D341Med (cell line): ENCODE measurements around the gene POLRMT.

Experiments used
- DNase-seq: peaks from one replicate; pipeline ENCODE4 v3.0.0; 2012; ENCODE audit warnings: low spot score

The POLRMT gene

DNA sequence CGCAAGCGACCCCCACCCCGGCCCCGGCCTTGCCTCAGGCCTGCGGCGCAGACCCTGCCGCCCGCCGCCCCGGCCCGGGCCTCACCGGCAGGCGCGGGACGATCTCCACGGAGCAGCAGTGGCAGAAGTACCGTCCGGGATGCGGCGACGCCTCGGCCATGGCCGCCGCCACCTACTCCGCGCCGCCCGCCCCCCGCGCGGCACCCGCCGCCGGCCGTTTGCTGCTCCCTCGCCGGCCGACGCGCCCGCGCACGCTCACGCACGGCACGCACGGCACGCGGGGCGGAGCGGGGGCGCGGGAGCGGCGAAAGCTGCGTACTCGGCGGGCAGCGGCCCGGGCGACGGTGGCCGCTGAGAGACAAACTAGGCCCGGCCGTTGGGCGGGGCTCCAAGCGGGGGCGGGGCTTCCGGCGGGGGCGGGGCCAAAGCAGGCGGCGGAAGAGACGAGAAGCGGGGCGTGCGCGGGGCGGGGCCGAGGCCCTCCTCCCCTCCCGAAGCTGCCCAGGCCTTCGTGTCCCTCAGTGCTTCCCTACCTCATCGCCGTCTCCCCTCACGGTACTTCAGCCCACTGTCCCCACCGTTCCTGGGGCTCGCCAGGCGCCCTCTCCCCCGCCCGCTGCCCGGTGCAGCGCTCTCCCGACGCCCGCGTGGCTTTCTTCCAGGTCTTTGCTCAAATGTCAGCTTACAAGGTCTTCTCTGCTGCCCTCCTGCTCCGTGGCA lies 29.8 kb upstream of the POLRMT start, which contains the start of gene RNF126:
RNF126 (minus strand) TSS at position 253 of the 720 bp plus-strand sequence; CDS start at position 160, 93 bp downstream.
- DNase-seq, result peak; percentile 98

DNA sequence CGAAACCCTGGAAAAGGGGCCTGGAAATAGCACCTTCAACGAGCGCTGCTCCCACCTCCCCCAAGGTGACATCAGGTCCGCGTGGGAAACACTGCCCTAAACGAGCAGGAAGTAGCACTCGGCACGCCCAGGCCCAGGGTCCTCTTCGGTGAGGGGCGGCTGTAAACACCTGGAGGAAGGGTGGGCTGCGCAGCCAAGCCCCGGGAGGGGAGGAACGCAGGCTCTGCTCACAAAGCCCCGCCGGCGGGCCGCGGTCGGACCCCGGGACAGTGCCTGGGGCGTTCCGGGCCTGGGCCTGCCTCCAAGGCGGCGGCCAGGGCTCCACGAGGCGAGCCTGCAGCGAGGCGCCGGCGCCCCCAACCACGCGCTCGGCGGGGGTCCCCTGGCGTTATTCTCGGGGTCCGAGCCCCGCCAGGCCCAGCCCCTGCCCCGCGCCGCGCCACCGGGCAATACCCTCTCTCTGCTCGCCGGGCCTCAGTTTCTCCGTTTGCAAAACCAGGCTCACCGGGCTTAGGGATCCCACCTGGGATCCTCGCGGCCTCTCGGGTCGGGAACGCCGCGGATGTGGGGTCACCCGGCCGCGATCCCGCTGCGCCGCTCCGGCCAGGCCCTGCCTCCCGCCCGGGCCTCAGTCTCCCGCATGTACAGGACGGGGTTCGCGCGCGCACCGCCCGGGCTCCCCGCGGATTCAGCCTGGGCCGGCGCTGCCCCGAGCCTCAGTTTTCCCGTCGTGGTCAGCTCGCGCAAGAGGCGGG lies 29.0 kb upstream of the POLRMT start:
- DNase-seq, result peak; percentile 68

DNA sequence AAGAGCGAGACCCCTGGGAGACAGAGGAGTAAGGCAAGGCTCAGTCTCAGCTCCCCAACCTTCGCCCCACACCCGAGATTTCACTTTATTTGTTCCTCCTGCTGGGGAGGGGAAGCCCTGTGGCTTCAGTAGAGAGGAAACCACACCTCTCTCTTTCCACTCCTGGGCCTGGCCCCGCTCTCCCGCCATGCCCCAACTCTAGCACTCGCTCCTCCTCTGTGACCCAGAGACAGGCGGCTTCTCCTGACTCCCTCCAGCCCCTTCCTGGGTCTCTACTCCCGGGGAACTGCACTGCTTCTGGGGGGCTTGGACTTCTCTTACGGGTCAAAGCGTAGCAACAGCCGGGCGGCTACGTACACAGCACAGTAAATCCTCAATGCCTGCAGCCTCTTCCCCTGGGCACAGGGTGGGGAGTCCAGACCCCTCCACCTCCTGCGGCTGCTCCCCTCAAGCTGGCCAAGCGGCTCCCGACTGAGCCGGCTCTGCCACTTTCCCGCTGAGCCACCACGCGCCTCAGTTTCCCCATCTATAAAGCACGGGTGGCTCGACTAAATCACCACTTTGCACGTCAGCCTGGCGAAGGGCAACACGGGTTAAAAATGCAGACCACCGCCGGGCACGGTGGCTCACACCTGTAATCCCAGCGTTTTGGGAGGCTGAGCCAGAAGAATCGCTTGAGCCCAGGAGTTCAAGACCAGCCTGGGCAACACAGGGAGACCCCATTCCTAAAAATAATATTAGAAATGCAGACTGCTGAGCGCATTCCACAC lies 28.3 kb upstream of the POLRMT start:
- DNase-seq, result no peak

- DNase-seq, result no peak
These were observed 27.6 kb upstream of the POLRMT start for GRCh38 chr19:660793-661426.

- DNase-seq, result no peak
These were observed 25.8 kb upstream of the POLRMT start for GRCh38 chr19:658916-659839.

DNA sequence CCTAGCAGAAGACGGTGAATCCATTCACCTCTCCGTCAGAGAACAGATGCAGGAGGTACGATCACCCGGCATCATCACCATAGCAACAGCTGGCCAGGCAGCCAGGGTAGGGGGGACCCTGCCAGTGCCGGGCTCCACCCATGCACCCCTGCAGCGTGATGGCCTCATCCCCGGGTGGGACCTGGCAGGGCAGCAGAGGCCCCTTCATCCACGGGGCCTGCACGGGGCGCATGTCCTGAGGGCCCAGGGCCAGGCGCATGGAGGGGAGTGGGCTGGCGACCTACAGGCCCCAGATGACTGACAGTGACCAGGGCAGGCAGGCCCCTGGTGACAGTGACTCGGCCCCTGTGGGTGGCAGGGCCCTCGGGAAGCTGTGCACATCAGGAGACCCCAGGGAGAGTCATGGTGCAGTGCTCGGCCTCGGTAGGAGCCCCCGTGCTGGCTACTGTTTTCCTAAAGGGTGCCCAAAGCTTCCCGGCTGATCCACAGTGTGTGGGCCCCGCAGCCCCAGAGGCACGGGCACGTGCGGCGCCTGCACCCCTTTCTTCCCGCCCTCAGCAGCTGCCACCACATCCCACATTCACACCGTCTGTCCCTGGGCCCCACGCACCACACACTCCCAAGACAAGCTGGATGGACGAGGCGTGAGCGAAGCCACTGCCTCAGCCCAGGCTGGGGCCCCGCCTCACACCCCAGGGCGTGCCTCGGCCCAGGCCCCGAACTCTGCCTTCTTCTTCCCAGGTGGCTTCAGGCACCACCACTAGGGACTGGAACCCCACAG lies 24.9 kb upstream of the POLRMT start:
- DNase-seq, result no peak

- DNase-seq, result no peak
These were observed 24.3 kb upstream of the POLRMT start for GRCh38 chr19:657611-658010.

DNA sequence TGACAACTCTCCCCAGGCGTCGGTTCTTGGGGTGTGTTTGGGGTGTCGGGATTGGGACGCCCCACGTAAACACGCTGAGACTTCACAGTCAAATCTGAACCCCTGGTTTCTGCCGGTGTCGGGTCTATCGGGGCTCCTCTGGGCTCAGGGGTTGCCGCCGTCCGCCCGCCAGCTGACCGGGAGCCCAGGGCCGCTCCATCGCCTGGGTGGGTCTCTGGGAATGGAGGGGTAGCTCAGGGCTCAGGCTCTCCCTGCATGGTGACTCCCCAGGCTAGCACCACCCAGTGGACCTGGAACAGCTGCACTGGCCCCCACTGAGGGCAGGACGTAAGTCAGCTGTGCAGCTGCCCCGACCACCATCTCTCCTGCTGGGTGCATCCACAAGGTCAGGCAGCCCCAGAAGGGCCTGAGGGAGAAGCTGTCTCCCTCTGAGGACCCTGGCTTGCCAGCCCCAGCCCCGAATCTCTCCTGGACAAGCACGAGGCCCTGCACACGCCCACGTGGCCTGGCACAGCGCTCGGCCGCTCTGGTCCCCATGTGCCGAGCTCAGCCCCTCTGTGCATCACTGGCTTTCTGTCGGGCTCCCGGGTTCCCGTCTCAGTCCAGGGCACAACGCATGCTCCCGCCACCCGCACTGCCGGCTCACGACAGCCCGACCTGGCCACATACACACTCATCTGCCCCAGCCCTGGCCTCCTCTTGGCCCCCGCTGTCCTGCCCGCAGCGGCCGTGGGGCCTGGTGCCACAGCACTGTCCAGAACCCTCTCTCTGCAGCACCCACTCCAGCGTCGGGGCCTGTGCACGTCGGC lies 23.6 kb upstream of the POLRMT start:
- DNase-seq, result no peak

- no peak for DNase-seq
These were observed 22.4 kb upstream of the POLRMT start for GRCh38 chr19:655691-656090.

- DNase-seq, result no peak
These were observed 20.1 kb upstream of the POLRMT start for GRCh38 chr19:653425-653824.

DNA sequence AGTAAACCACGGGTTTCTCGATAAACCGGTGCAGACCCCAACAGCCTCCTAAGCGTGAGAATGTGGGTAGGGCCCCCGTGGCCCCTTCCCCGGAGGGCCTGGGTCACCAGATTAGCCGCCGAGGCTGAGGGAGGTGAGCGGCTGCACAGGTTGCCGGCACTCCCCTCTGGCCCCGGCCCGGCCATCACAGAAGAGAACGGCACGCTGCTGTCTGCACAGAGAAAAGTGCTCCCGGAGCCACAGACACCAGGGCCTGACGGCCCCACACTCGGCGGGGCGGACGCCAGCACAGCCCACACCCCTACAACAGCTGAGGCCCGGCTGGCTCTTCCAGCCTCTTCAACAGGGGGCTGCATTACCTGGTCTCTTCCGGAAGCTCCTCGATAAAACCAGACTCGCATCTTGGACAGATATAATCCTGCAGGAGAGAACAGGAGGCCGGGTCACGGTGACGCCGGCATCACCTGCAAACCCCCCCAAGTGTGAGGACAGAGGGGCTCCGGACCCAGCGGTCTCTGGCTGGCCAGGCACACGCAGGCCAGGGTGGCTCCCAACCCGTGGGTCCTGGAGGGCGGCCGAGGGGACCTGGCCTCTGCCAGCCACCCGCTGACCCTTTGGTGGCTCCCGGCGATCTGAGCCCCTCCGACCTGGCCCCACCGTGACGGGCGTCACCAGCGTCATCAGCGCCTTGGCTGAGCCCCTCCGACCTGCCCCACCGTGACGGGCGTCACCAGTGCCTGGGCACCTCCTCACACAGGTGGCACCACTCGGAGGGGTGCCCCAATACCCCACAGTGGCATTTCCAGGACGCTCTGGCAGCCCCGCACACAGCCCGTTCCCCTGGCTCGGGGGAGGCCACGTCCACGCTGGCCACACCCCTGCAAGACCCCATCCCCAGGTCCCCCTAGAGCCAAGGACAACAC lies 19.4 kb upstream of the POLRMT start:
- DNase-seq, result no peak

- no peak for DNase-seq
These were observed 18.7 kb upstream of the POLRMT start for GRCh38 chr19:651991-652390.

GRCh38 chr19:651114-651818 lies 17.9 kb upstream of the POLRMT start:
- DNase-seq, result no peak

DNA sequence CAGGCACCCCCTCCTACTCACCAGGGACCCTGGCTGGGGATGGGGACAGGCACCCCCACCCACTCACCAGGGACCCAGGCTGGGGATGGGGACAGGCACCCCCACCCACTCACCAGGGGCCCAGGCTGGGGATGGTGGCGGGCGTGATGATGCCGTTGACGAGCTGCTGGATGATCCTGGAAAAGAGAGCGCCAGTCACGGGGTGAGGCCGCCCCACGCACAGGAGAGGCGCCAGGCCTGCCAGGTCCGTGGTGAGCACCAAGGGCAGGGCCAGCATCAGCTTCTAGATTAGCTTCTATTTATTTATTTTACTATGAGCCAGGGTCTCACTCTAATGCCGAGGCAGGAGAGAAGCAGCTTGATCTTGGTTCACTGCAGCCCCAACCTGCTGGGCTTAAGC lies 16.8 kb upstream of the POLRMT start:
- no peak for DNase-seq

DNA sequence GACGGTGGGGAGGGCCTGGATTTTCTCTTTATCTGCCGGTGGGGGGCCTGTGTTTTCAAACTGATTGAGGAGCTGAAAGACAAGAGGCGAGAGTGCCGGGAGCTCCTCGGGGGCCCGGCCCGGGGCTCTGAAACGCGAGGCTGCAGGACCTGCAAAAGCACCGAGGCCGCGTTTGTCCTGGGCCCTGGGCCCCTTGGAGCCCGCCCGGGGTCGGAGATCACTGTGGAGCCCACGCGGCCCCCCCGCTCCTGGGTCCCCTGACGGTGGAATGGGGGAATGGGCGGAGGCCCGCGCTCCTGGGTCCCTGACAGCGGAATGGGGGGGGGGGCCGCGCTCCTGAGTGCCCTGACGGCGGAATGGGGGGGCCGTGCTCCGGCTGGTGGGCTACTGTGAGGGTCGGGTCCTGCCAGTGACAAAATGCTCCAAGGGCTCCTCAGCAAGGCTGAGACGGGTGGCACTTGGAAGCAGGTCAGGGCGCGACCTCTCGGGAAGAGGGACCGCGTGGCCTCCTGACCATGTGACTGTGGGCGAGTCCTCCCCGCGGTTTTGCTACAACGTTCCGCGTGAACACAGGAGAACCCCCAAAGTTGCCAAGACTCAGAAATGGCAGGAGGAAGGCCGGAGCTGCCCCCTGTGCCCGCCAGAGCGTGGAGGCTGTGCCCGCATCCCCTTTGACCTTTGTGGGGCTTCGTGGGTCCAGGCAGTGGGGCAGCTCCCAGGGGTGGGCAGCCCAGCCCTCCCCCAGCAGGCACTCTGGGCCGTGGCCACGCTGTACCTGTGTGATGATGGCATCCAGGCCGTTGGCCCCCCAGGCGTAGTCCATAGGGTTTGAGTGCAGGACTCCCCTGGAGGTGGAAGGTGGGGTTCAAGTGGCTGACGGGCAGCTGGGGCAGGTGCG lies 15.8 kb upstream of the POLRMT start:
- DNase-seq, result no peak

DNA sequence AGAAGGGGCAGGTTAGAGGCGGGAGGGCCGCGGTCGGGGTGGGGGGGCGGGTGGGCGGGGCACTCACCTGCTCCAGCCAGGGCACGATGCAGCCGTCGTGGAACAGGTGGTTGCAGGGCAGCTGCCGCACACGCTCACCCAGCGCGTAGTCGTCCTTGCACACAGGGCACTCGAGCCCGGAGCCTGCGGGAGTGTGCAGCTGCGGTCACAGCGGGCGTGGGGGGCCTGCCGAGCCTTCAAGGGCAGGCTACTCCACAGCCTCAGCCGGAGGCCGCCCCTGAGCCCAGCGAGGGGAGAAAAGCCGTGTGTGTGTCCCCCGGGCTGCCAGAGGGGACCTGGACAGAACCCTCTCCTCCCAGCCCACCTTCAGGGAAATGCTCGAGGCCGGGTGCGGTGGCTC lies 15.0 kb upstream of the POLRMT start:
- DNase-seq, result no peak
